GM18499 (cell line): ENCODE results near the gene JMJD7.

Source experiments
- ATAC-seq: cut with Tn5 transposase; IDR thresholded peaks from one replicate; pipeline ENCODE4 v1.9.1; 2021; ENCODE audit warnings: moderate number of reproducible peaks; ENCODE audit not compliant: insufficient read depth, unreplicated experiment

Gene JMJD7

DNA sequence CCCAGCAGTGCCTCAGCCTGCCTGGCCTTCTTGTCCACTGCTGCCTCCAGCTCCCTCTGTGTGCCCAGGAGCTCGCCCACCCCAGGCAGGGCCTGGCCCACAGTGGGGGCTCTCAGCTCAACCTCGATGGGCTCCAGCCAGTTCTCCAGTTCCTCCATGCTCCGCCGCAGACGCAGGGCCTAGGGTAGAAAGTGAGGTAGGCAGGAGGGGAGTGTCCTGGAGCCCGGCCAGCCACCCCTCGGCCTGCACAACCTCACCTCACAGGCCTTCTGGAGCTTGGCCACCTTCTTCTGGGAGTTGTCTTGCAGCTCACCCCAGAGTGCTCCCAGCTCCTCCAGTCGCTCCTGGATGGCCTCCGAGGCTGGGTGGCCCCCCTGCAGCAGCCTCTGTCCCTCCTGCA, 29.4 kb downstream of the JMJD7 start:
- ATAC-seq = no peak

DNA sequence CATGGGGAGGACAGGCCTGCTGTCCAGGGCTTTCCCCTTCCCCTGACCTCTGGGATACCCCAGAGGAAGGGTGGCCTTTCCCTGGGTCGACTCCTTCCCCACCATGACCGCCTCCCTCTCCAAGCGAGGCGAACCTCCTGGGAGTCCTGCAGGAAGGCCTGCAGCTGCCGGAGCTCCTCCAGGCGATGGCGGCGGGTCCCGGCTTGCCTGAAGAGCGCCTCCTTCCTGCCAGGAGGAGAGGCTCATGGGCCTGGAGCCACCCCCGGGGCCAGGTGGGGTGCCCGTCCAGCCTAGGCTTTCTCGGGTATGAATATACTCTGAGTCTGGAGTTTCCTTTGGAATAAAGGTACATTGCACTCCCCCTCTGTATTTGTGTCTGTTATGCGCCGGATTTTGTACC, 30.9 kb downstream of the JMJD7 start:
- no peak for ATAC-seq

DNA sequence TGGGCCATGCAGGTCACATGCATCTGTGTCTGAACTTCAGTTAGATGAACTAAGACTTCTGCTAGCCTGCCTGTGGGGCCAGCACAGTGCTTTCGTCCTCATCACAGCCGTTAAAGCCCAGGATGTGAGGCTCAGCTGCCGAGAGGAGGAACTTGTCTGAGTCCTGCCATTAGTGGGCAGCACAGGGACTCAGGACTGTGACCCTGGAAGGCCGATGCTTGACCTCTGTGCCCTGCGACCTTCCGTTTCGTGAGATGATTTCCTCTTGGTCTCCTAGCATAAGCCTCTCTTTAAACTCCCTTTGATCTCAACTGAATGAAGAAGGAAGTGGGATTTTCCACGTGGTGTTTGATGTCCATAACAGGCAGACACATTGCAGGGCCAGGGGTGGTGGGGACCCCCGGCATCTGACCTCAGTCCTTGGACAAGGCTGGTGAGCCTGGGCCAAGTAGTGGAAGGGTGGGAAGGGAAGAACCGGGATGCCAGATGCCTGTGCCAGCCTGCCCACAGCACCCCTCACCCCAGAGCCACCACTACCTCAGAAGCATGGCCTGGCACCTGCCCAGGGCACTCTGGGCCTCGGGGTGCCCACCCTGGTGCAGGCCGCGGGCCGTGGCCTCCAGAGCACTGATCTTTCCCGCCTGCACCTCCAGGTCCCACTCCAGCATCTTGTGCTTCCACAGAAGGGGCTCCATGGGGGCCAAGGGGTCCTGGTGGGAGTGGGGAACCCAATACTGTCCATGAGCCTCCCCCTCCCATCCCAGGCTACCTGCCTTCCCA, 32.3 kb downstream of the JMJD7 start:
- ATAC-seq = no peak

DNA sequence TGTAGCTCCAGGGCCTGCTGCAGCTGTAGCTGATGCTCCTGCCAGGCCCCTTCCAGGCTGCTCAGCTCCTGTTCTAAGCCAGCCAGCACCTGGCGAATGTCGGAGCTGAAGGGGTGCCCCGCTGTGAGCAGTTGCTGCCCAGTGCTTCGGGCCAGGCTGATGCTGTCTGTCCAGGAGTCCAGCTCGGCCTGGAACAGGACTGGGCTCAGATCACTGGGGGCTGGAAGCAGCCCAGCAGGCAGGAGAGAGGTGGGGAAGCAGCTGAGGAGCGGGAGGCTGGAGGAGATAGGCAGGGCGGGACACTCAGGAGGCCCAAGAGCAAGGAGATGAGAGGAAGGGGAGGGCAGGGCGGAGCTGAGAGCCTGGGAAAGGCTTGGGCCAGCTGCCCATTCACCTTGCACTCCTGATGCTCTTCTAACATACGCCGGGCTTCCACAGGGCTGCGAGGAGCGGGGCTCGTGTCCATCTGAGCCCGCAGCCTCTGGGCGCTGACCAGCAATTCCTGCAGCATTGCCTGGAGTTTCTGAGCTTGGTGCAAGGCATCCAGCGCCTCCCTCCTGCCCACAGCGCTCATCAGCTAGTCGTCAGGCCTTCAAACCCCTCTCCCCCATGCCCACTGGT, 34.0 kb downstream of the JMJD7 start:
- ATAC-seq = no peak

DNA sequence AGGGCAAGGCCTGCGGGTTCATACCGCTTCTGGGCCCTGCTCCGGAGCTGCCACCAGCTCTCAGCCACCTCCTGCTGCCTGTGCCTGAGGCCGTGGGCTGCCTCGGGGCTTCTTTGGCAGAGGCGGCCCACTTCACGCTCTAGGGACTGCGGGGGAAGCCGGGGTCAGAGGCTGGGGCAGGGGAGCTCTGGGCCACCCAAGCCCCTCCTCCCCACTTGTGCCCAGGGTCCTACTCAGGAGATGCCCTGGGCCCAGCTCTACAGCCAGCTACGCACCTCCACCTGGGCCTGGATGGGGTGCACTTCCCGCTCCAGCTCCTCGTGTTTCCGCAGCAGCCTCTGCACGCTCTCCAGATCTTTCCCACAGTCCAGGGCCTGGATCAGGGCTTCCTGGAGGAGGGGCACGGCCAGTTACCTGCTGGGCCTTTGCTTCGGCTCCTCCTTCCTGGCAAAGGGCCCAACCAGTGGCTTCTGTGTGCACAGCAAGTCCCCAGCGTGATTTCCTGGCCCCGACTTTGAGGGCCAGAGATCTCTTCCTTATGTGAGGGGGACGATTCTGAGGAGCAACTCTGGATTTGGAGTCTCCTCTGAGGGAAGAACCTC, 34.7 kb downstream of the JMJD7 start:
- no peak for ATAC-seq

DNA sequence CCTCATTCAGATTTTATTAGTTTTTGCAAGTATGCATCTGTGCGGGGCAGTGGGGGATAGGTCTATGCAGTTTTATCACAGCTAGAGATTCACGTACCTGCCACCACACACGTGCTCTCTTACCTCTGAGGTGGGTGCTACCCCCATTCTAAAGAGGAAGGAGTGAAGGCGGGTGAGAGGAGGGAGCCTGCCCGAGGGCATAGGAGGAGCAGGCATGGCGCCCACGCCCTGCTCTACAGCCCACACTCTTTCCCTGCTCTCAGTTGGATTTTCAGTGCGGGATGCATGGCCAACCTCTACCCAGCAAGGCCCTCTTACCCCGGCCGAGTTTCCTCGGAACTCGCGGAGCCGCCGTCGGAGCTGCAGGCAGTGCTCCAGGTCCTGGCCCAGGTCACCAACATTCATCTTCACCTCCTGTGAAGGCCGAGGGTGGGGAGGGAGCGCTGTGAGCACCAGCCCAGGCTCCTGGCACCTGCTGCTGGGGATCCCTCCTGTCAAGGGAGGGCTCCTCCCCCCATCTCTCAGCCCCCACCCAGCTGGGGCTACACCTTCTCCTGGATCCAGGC, 37.7 kb downstream of the JMJD7 start:
- ATAC-seq = no peak

DNA sequence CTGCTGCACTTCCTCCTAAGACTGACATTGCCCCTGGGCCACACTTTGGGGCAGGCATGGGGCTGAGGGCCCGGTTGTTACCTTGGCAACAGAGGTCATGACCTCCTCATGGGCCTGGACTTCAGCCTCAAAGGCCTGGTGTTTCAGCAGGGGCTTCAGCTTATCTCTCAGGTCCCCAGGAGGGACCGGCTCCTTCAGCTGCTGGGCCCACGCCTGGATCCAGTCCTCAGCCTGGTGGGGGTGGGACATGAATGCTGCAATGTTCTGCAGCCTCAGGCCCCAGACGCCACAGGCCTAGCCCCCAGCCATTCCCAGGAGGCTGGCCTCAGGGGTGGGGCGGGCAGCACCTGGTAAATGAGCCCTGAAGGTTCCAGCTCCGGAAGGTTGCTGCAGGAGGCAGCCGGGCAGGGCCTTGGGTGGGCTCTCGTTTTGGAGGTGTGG, 38.4 kb downstream of the JMJD7 start:
- ATAC-seq = no peak

DNA sequence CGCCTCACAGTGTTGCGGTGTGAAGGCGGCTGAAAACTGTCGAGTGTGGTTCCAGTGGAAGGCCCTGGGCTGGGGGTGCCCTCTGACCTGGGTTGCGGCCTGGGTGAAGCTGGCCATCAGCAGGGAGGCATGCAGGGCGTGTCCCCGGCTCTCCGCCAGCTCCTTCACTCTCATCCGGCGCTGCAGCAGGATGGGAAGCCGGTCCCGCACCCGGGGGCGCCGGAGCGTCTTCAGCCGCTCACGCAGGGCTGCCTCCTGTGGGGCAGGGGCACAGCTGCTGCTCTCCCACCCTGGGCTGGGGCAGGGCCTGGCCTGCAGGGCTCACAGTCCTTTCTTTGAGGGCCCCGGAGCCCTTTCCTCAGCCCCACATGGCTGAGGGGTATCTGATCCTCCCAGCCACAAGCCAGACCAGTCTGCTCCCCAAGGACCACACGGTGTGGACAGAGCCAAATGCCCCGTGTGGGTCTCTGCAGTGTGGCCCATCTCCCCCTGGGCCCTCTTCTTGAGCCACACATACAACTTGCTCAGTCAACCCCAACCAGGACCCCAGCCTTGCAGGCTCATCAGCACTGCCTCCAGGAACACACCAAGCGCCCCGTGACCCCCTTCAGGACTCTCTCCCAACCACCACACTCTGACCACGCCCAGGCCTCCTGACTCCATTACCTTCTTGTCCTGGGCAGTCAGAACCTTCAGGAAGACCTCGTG, 39.1 kb downstream of the JMJD7 start:
- no peak for ATAC-seq

DNA sequence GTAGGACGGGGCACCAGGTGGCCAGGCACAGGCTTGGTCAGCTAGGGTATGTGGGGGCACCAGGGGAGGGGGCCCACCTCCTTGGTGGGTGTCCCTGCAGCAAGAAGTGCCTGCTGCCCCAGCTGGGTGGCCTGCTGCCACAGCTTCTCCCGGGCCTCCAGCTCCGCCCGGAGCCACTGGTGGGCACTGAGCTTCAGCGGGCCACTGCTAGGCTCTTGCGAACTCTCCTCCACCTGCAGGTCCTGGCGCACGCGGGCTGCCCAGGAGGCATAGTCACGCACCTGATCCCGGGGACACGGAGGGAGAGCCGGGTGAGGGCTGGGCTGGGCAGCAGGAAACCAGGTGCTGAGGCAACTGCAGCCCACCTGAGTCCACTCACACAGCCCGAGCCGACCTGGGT, 40.4 kb downstream of the JMJD7 start:
- ATAC-seq = no peak

DNA sequence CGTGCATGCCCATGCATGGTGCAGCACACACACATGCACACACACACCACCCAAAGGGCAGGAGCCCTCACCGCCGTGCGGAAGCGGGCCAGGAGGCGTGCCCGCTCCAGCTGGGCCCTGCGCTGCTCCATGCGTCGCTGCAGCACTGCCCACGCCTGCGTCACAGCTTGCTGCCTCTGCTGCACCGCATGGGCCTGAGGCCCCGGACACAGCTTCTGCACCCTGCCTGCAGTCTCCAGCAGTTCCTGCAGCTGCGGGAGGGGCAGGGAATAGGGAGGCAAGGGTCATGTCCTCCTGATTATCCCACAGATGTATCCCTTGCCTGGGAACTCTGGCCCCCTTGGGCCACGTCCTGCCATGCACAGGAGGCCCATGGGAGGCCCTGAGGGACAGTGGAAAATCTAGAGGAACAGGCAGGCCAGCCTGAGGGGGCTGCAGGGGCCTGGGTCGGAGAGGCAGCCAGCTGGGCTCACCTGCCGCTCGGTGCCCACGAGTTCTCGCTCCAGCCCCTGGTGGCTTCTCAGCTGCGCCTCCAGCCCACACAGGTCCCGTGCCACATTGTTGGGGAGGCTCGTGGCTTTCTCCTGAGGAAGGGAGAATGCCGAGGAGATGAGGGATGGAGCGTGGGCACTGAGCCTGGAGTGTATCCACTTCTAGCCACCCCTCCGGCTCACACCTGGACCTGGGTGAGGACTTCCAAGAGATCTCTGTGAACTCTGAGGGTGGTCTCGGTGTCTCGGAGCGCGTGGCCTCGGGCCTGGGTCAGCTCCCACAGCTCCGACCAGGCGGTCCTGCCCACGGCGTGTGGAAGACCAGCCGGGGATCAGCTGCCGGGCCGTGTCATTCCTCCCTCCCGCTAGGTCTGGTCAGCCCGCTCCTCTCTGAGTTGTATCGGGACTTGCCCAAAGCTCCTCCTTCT, 42.1 kb downstream of the JMJD7 start:
- ATAC-seq = no peak

DNA sequence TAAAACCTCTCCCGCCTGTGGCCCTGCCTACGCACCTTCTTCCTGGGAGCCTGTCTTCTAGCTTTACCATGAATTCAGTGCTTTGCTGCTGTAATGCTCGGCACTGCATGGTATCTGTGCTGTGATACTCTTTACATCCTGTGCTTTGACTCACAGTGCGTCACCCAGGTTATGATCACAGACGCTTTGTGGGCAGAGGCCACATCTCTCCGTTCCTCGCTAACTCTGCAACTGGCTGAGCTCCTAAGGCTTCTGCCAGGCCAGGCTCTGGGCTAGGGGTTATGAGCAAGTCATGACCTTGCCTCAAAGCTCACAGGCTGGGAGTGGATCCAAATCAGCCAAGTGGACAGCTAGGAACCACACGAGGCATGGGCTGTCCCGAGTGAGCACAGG, 42.8 kb downstream of the JMJD7 start:
- ATAC-seq = no peak

DNA sequence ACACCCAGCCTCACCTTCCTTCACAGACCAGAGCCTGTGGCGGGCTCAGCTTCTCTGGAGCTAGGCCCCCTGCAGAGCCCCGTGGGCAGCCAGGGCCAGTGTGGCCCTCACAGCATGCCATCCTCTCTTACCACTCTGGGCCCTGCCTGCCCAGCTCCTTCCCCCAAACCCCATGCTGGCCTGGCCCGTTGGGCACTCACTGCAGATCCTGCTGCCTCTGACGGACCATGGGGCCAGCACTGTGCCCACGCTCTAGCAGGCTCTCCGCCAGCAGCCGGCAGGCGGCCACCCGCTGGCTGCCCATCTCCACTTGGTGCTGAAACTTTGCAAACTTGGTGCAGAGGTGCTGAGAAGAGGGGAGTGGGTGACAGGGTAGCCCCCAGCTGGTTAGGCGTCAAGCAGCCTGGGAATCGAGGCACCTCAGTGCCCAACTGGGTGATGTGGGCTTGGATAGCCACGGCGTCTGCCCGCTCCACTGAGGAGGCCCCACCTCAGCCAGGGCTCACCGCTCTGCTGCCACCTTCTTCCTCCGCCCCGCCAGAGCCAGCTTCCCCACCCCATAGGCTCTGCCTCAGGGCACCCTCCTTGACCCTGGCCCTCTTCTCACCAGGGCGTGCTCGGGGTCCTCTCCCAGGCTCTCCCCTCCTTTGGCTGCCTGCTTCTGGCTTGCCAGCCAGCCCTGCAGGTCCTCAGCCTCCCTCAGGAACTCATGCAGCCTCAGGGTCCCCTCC, 43.4 kb downstream of the JMJD7 start:
- ATAC-seq = no peak

DNA sequence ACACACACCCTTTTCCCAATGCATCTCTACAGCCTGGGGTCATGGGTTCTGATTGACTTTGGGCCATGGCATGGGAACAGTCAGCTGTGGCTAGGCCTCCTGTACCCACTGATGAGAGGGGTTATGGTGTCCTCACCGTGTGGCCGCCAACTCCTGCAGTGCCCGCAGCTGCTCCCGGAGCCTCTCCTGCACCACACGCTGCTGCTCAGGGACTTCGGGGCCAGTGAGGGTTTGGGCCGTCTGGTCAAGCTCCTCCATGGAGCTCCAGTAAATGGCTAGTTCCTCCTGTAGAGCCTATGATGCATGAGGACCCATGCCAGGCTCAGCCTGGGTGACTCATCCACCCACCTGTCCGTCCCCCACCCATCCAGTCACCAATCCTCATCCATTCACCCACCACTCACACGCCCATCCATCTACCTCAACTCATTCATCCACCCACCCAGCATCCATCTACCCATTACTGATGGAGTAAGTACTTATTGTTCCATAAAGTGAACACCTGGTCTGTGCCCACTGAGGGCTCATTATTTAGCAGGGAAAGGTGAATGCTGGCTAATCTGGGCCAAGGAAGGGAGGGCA, 44.4 kb downstream of the JMJD7 start:
- ATAC-seq = no peak

DNA sequence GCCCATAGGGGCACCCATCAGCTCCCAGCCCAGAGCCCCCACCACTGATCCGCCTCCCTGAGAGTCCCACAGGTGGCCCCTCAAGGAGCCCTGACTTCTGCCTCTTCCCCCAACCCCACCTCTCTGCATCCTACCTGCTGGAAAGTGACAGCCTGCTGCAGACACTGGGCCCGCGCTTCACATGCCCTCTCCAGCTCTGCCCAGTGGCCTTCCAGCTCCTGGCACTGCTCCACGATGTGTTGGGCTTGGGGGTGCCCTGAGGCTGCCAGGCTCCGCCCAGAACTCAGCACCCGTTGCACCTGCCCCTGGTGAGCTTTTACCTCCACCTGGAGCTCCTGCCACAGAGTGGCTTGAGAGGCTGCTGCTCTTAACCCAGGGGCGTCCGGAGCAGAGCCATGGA, 45.8 kb downstream of the JMJD7 start:
- ATAC-seq = no peak

DNA sequence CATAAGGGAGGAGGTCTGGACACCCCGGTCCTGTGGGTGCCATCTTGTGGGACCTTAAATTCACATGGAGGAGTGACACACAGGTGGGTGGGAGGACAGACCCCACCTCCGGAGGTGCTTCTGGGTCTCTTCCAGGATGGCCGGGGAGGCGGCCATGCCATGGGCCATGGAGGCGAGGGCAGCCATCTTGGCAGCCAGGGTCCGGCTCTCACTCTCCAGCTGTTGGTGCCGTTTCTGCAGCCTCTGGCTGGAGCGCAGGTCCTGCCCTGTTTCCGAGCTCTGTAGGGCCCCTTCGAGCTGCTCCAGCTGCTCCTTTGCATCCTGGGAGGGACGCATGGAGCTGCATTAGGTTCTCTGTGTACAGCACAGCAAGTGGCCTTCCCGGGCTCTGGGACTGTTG, 46.8 kb downstream of the JMJD7 start:
- no peak for ATAC-seq

DNA sequence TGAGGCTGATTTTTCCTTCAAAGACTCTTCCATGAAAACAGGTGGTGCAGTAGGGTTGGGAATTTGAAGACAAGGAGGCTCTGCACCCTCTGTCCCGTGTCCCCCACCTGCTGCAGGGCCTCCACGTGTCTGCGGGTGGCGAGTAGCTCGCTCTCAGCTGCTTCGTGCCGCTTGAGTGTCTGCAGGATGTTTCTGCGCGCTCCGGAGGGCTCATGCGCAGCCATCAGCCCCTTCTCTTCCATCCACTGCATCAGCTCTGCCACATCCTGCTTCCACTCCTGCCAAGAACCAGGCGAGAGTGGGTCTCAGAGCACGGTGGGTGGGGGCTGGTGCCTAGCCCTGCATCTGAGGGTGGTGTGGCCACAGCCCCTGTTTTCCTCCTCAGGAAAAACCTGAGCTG, 48.1 kb downstream of the JMJD7 start:
- ATAC-seq = no peak

DNA sequence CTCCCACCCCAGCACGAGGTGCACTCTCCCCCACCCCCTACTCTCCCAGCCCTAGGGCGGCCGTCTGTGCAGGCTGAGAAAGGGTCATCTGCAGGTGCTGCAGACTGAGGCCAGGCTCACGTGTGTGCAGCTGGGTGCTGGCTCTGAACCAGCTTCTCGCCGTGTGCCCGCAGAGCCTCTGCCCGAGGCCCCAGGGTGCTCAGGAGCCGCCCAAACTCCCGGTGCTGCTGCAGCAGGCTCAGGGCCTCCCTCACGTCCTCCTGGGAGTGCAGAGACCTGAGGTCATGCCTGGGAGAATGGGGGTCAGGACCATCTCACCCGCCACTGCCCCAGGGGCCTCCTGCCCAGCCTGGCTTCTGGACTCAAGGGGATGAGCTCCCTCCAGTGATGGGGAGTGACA, 48.8 kb downstream of the JMJD7 start:
- no peak for ATAC-seq

DNA sequence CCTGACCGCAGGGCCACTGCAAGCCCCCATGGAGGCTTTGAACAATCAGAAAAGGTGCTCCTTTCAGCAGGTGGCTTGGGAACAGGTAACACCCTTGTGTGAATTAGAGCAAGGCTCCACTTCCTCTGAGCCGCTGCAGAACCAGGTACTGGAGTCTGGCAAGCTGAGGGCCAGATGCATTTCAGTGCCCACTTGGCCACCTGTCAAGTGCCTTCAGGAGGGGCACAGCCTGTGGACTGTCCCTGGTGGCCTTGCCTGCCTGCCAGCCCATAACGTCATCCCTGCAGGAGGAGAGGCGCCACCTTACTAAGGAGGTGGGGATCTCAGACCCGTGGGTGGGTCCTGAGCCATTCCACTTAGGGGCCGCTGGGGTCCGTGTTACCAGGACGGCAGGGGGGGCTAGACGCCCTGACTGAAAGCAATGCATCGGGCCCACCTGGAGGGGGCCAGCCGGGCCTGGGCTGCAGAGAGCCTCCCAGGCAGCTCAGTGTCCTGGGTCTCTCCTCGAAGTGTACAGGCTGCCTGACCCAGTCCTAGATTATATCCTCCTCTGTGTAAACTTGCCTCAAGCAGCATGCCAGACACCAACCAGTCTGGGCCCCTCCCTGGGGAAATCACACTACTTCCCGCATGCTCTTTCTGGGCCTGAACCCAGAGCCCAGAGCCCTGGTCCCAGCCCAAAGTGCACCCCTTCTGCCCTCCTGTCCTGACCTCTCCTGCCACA, 49.9 kb downstream of the JMJD7 start:
- ATAC-seq = no peak
